NCI-H526 (cell line): Measurements from ENCODE around the gene UBE2F.

ENCODE experiments used
- DNase-seq, 2 experiments: peaks; one replicate each; lab custom pipeline; 2025; lab: John Stamatoyannopoulos, UW

The UBE2F gene

DNA sequence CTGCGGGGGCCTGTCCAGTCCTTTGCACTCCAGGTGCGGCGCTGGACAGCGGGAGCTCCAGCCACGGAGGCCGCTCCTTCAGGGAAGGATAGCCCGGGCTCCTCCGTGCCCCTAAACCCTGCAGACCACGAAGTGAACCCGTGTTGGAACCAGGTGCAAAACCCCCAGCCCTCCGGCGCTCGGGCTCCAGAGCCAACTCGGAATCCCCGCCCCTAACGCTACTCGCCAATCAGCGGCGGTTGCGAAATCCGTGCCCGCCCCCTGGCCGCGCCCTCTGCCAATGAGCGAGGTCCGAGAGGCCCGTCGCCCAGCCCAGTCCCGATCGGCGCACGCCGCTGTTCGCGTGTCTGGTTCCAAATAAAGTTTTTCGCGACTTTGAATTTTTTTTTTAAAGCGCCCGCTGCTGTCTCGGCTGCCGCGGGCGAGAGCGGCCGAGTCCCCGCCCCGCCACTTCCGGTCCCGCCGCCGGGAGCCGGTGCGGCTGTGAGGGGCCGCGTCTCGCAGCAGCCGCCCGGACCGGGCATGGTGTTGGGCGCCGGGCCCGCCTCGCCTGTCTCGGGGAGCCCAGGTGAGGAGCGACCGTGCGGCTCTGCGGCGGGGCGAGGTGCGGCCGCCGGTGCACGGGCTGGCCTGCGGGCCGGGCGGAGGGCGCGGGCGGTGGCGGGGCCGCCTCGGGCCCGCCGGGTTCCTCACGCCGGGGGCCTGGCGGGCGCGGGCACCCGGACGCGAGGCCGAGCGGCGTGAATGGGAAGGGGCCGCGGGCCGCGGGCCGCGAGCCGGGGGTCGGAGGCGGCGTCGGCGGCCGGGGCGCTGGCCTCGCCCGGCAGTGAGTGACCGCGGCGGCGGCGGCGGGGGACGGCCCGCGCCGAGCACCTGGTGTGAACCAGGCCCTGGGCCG is at the start of gene UBE2F:
UBE2F (plus strand) TSS at position 450 of the 898 bp plus-strand sequence. CDS start 6,094 bp downstream, outside the sequence.
- DNase-seq = peak; percentile 91 to 99

DNA sequence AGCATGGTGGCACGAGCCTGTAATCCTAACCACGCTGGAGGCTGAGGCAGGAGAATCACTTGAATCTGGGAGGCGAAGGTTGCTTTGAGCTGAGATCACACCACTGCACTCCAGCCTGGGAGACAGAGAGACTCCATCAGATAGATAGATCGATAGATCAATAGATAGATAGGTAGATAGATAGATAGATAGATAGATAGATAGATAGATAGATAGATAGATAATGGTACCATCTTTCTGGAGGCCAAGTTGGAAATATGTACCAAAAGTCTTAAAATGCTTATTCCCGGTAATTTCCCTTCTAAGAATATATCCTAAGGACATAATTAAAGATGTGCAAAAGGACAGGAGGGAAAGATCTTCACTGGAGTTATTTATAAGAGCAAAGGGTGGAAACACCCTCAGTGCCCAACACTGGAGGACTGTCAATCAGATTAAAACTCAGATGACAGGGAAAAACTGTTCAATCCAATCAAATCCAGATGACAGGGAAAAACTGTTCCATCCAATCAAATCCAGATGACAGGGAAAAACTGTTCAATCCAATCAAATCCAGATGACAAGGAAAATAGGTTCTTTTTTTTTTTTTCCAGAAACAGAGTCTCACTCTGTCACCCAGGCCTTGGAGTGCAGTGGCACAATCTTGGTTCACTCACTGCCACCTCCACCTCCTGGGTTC is 49.0 kb upstream of the UBE2F start:
- DNase-seq = no peak

GRCh38 chr2:237919593-237919992 is 47.2 kb upstream of the UBE2F start:
- no peak for DNase-seq

DNA sequence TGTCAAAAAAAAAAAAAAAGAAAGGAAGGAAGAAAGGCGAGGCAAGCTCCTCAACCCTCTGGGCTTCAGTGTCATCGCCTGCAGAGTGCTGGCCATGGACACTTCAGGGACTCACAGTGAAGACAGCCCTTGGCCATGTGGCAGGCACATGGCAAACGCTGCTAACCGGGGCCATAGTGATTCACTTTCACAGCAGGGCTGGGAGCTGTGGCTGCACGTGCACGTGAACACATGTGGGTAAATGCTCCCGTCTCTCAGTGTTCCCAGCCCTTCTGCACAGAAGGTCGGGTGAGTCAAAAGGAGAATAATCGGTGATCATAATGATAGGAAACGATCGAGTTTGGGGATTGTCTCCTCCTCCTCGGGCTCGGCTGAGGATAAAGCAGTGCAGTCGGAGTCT is 46.1 kb upstream of the UBE2F start:
- no peak for DNase-seq

DNA sequence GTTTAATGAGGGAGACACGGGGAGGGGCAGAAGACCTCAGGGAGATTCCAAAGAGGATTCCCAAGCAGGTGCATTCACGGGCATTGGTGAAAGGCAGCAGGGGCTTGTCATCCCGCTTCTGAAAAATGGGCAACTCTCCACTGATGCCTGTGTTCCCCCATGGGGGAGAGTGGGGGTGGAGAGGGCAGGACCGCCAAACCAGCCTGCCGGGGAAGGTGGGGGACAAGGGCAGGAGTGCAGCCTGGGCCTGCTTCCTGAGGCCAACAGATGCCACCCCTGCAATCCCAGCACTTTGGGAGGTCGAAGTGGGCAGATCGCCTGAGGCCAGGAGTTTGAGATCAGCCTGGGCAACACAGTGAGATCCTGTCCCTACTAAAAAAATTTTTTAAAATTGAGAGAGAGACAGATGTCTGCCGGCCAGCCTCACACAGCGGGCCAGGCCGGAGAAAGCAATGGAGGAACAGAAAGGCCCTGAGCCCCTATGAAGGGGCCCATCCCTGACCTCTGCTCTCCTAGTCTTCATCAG is 44.8 kb upstream of the UBE2F start:
- DNase-seq = peak in 1 of 2 experiments; percentile 81

GRCh38 chr2:237922641-237923361 is 44.0 kb upstream of the UBE2F start:
- peak in 1 of 2 experiments; percentile 18 for DNase-seq

DNA sequence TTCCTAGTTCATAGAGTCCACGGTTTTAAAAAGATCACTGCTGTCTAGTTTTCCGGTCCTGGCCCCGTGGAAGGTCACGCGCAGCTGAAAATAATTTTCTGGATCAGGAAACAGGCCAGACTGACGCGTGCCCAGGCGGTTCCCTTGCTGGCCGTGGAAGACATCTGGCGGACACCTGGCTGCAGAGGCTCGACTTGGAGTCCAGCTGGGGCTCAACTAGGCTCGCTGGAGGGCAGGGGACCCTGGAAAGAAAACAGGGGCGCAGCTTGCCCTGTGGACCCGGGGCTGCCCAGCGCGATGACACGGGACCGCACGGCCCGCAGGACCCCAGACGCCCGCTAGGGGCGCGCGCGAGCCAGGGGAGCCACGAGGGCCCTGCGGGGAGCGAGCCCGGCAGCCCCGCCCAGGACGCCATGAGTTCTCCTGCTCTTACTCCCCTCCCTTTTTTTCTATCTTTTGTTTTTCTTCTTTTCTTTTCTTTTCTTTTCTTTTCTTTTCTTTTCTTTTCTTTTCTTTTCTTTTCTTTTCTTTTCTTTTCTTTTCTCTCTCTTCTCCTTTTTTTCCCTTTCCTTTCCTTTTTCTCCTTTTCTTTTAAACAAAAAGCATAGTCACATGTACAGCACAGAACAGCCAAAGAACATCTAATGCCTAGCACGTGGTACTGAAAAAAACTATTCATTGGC is 43.2 kb upstream of the UBE2F start:
- peak; percentile 11 to 89 for DNase-seq

DNA sequence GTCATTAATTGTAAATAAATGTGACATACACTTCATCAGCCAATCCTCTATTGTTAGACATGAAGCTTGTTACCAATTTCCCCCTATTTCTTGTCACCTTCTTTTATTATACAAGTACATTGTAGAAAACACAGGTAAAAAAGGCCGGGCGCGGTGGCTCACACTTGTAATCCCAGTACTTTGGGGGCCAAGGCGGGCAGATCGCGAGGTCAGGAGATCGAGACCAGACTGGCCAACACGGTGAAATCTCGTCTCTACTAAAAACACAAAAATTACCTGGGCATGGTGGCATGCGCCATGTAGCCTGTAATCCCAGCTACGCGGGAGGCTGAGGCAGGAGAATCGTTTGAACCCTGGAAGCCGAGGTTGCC is 42.7 kb upstream of the UBE2F start:
- DNase-seq = no peak

DNA sequence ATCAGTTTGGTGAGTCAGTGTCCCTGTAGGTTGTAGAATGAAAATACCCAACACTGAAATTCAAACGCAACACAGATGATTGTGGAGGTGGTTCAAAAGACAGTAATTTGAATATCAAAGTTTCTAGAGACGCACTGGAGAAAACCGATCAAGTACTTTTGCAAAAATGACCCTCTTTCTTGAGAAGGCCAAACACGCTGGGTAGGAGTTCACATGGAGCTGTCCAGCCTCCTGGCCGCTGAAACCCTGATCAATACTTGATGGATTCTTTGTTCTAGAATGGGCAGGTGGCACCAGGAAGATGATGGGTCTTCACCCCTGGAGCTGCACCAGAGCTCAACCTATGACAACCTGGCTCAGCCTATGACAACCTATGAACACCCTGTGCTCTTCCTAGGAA is 39.7 kb upstream of the UBE2F start:
- DNase-seq = no peak

GRCh38 chr2:237927986-237928385 is 38.8 kb upstream of the UBE2F start:
- DNase-seq = no peak

GRCh38 chr2:237929979-237930378 is 36.8 kb upstream of the UBE2F start:
- no peak for DNase-seq

GRCh38 chr2:237931205-237931721 is 35.6 kb upstream of the UBE2F start:
- DNase-seq = no peak

DNA sequence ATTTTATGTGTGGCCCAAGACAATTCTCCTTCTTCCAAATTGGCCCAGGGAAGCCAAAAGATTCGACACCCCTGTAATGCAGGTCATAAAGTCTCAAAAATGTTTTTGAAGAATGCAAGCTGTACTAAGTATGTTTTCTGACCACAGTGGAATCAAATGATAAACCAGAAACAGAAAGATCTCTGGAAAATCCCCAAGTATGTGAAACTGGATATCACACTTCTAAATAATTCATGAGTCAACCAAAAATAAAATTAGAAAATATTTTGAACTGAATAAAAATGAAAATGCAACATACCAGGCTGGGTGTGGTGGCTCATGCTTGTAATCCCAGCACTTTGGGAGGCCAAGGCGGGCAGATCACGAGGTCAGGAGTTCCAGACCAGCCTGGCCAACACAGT is 34.1 kb upstream of the UBE2F start:
- DNase-seq = no peak

- no peak for DNase-seq
Observed at GRCh38 chr2:237934186-237934585, 32.6 kb upstream of the UBE2F start.

DNA sequence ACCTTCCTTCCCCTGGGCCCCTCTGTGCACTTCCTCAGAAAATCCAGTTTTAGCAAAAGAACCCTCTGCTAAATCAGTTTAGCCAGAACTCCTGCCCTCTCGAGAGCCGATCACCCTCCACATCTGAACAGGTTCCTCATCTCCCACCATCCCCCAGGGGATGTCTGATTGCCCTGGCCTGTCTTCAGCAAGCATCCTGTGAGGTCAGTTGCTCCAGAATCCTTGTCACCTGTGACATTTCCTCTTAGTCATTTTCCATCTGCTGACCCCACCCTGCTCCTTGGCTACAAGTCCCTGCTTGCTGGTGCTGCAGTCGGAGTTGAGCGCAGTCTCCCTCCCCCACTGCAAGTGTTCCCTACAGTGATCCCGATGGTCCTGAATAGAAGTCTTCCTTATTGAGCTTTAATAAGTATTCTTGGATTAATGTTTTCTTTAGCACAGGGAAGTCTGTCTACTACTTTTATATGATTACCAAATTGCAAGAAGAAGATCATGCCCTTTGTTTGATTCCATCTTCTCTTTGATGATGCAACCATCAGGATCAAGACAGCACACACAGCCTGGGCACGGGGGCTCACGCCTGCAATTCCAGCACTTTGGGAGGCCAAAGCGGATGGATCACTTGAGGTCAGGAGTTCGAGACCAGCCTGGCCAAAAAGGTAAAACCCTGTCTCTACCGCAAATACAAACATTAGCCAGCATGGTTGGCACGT is 30.9 kb upstream of the UBE2F start:
- DNase-seq = no peak

- no peak for DNase-seq
Observed at GRCh38 chr2:237939251-237939650, 27.6 kb upstream of the UBE2F start.

- no peak for DNase-seq
Observed at GRCh38 chr2:237940828-237941227, 26.0 kb upstream of the UBE2F start.

DNA sequence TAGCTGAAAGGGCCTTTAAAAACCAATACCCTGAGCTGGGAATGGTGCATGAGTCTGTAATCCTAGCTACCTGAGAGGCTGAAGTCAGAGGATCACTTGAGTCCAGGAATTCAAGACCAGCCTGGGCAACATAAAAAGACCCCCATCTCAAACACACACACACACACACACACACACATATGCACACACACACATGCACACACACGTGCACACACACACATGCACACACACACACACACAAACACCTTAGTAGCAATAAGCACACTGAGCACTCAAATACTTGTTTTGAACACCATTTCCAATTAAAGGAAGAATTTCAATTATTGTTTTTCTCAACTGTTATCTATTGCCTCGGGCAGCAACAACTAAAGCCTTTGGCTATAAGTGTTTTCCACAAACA is 25.6 kb upstream of the UBE2F start:
- DNase-seq = no peak

GRCh38 chr2:237942513-237942899 is 24.3 kb upstream of the UBE2F start:
- no peak for DNase-seq

GRCh38 chr2:237943395-237944094 is 23.3 kb upstream of the UBE2F start:
- no peak for DNase-seq
